D721Med (cell line): ENCODE measurements around the gene NEGR1.

Source experiments
- DNase-seq: peaks from one replicate; pipeline ENCODE4 v3.0.0; 2011; ENCODE audit warnings: low spot score; ENCODE audit not compliant: insufficient read length
- FAIRE-seq: peaks from 2 replicates; lab custom pipeline; 2011; peaks lifted over from hg19 to GRCh38; lab: Jason Lieb, UNC
- TF ChIP-seq, protein P1 (sequence below): IDR thresholded peaks from 2 replicates; pipeline ENCODE4 v1.5.1; 2012; ENCODE audit warnings: mild to moderate bottlenecking, control low read depth; ENCODE audit not compliant: insufficient read depth; ENCODE audit errors: missing control alignments

Gene NEGR1

DNA sequence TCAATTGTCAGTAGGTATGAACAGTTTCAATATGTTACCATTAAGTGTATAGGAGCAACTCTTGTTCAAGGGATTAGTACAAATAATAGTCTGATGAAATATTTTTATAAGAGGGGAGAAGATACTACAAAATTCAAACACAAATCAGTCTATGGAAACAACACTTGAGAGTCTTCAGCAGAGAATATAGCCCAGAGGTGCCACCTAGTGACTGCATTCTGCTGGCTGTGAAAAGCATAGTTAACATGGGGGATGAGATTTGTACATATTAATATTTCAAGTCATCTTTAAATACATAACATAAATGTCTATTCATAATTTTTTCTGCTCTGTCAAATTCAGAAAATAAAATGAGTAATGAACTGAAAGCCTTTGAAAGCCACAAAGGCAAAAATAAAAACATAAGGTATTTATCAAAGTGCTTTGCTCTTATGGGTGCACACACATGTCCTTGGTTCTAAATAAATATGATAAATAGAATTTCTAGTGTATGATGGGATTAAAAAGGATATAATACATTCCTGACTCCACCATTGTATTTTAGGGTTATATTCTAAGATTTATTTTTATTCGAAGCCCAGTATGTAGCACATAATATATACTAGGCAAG is 760.6 kb downstream of the NEGR1 start:
- TF ChIP-seq, protein P1, sequence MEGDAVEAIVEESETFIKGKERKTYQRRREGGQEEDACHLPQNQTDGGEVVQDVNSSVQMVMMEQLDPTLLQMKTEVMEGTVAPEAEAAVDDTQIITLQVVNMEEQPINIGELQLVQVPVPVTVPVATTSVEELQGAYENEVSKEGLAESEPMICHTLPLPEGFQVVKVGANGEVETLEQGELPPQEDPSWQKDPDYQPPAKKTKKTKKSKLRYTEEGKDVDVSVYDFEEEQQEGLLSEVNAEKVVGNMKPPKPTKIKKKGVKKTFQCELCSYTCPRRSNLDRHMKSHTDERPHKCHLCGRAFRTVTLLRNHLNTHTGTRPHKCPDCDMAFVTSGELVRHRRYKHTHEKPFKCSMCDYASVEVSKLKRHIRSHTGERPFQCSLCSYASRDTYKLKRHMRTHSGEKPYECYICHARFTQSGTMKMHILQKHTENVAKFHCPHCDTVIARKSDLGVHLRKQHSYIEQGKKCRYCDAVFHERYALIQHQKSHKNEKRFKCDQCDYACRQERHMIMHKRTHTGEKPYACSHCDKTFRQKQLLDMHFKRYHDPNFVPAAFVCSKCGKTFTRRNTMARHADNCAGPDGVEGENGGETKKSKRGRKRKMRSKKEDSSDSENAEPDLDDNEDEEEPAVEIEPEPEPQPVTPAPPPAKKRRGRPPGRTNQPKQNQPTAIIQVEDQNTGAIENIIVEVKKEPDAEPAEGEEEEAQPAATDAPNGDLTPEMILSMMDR: peak; percentile 95
- FAIRE-seq (peak; percentile 66), DNase-seq (no peak)

DNA sequence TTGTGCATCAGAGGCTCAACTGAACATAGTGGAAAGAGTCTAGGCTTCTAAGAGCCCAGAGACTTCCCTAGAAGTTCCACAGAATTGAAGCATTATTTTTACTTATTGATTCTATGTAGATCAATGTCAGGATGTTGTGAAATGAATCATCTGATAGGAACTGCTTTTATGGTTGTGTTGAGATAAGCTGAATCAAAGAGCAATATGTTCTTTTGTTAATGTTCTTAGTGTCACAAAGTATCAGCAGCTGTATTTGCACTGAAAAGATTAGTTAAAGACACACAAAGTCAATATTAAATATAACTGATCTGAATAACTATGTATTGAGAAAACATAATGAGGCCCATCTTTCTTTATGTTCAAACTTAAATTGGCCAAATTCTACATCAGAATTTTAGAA is 770.8 kb downstream of the NEGR1 start:
- TF ChIP-seq, protein P1: no peak
- no peak for DNase-seq
- FAIRE-seq: no peak

DNA sequence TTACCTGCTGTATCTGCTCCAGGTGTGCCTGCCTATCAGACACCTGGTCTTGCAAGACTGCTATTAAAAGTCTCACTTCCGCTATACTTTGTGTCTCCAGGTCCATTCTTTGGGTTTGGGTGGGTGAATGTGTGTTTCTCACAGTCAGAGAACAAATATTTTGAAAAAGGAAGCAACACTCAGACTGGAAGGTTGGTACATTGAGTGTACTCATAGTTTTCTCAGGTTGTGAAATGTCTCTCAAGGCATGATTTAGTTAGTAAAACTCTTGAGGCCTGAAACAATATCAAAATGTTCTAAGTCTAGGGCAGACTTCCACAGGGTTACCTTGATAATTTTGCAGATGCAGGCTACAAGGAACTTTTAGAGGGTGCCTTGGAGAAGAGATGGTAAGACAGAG is 771.6 kb downstream of the NEGR1 start:
- DNase-seq: no peak
- FAIRE-seq: no peak
- TF ChIP-seq, protein P1: no peak

DNA sequence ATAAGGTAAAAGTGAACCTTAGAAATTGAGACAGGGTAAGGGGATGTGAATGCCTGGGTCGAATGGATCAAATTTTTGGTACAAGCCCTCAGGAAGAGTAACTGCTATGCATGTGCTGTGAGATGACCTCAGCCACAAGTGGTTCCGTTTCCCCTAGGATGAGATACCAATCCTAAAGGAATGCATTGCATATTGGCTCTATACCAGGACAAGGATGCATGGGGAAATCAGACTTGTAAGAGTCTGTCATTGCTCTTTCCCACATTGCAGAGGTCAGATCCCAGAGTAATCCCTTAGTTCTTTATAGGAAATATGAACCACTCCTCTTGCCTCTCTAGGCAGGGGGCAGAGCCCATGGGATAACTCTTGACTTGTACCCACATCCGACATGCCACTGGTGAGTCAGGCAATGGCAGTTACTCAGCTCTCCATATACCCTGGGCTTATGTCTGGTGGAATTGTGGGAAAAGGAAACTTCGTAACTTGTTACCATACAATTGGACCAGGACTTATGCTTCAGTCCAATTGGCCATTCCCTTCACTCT is 773.2 kb downstream of the NEGR1 start:
- no peak for DNase-seq
- no peak for FAIRE-seq
- TF ChIP-seq, protein P1: no peak

DNA sequence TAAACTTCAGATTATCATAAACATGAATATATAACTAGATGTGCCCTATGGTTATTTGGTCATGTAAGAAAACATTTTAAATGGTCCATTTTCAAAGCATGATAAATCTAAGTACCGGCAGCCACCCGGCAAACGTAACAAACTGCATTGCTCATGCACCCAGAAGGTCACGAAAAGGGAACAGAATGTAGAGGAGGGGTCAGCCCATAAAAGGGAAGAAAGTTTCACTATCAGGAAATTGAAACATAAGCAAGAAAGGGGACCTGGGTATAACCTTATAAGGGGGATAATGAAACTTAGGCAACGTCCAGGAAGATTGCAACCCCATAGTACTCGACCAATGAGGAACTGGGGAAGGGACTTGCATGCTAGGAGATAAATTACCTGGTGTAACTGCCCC is 780.3 kb downstream of the NEGR1 start:
- FAIRE-seq (no peak), DNase-seq (no peak)
- TF ChIP-seq, protein P1: no peak

DNA sequence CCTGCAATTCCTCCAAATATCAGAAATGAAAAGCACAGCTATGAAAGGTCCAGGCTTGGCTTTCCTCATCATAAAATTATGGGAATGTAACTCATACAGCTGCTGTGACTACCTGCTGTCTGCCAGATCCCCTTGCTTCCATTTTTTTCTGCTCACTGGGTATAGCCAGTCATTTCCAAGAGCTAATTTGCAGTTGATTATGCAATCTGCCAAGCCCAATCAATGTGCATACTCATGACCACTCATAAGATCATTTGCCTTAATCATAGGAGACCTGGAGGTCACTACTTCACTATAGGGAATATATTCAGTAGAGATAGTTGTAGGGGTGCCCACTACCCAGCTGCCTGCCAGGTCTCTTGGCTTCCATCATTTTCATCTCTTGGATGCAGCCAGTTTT is 783.8 kb downstream of the NEGR1 start:
- FAIRE-seq: no peak

DNA sequence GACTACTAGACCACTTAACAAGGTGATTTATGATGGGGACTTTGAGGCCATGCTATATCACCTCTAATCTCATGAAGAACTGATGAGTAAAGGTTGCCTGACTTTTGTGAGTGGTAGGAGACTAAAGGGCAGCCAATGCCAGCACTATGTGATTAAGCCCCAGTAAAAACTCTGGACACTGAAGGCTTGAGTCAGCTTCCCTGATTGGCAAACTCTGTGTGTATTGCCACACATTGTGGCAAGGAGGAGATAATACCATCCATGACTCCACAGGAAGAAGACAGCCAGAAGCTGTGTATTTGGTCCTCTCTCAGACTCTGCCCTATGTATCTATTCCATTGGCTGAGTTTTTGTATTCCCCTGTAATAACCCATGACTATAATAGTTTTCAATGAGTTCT is 788.2 kb downstream of the NEGR1 start:
- TF ChIP-seq, protein P1: no peak
- FAIRE-seq (no peak), DNase-seq (no peak)

More for the DNA sequence above, 783.8 kb downstream of the NEGR1 start:
- no peak for DNase-seq
- TF ChIP-seq, protein P1: no peak
